Neural progenitor cell (in vitro differentiated cells): Measurements from ENCODE around the gene TLK1. TPM values are rescaled to one million over a fixed set of nuclear protein-coding genes. Genes with fewer than 3 reads are reported as not detected.

Experiments
- DNase-seq: peaks from one replicate; pipeline ENCODE4 v3.0.0-alpha.2; 2016; ENCODE audit warnings: low spot score
- H2AFZ ChIP-seq: fragments of 200-600 bp; sonication (generic); replicated peaks from 2 replicates; pipeline ENCODE4 v1.6.1; 2016; ENCODE audit warnings: antibody characterized with exemption
- H3F3A ChIP-seq: fragments of 200-600 bp; sonication (generic); 2 replicates; pipeline ENCODE4 v1.6.1; 2016; ENCODE audit warnings: antibody characterized with exemption, low read depth
- H3K27ac ChIP-seq: fragments of 200-600 bp; sonication (generic); 2 replicates; pipeline ENCODE4 v1.5.1; 2016; ENCODE audit warnings: mild to moderate bottlenecking
- H3K27me3 ChIP-seq: fragments of 200-600 bp; sonication (generic); 2 replicates; pipeline ENCODE4 v1.6.1; 2016; ENCODE audit warnings: mild to moderate bottlenecking, moderate library complexity
- H3K36me3 ChIP-seq: fragments of 200-600 bp; sonication (generic); 2 replicates; pipeline ENCODE4 v1.5.1; 2016
- H3K4me1 ChIP-seq: fragments of 200-600 bp; sonication (generic); 2 replicates; pipeline ENCODE4 v1.6.1; 2016; ENCODE audit warnings: mixed run types
- H3K4me2 ChIP-seq: fragments of 200-600 bp; sonication (generic); 2 replicates; pipeline ENCODE4 v1.6.1; 2016
- H3K4me3 ChIP-seq: fragments of 200-600 bp; sonication (generic); 2 replicates; pipeline ENCODE4 v1.5.1; 2016
- H3K79me2 ChIP-seq: fragments of 200-600 bp; sonication (generic); 2 replicates; pipeline ENCODE4 v1.6.1; 2016; ENCODE audit warnings: low read depth
- H3K9ac ChIP-seq: fragments of 200-600 bp; sonication (generic); 2 replicates; pipeline ENCODE4 v1.6.1; 2016
- H3K9me3 ChIP-seq: fragments of 200-600 bp; sonication (generic); 2 replicates; pipeline ENCODE4 v1.5.1; 2016; ENCODE audit warnings: low read depth
- H4K20me1 ChIP-seq: fragments of 200-600 bp; sonication (generic); 2 replicates; pipeline ENCODE4 v1.6.1; 2016; ENCODE audit warnings: low read depth
- H3K27ac Mint-ChIP-seq: 3 replicates; pipeline ENCODE4 v1.8.0; 2021; ENCODE audit warnings: mixed read lengths
- H3K27me3 Mint-ChIP-seq: 2 replicates; pipeline ENCODE4 v1.8.0; 2022; ENCODE audit warnings: low read depth, mild to moderate bottlenecking, inconsistent platforms, moderate library complexity, mixed read lengths; ENCODE audit not compliant: insufficient read depth
- H3K36me3 Mint-ChIP-seq: 3 replicates; pipeline ENCODE4 v1.8.0; 2021; ENCODE audit warnings: mixed read lengths
- H3K4me1 Mint-ChIP-seq: 3 replicates; pipeline ENCODE4 v1.8.0; 2021; ENCODE audit warnings: mixed read lengths
- H3K4me3 Mint-ChIP-seq: 3 replicates; pipeline ENCODE4 v1.8.0; 2021; ENCODE audit warnings: mild to moderate bottlenecking, moderate library complexity, mixed read lengths
- H3K9me3 Mint-ChIP-seq: 3 replicates; pipeline ENCODE4 v1.8.0; 2020; ENCODE audit warnings: mixed read lengths
- CTCF ChIP-seq: fragments of 200-600 bp; sonication (generic); IDR thresholded peaks from 2 replicates; pipeline ENCODE4 v1.5.1; 2017; ENCODE audit warnings: antibody characterized with exemption, mild to moderate bottlenecking
- EZH2 ChIP-seq: fragments of 200-600 bp; sonication (generic); IDR thresholded peaks from 2 replicates; pipeline ENCODE4 v1.6.1; 2017; ENCODE audit warnings: antibody characterized with exemption, mild to moderate bottlenecking, moderate library complexity
- EZH2phosphoT487 ChIP-seq: fragments of 200-600 bp; sonication (generic); IDR thresholded peaks from 2 replicates; pipeline ENCODE4 v1.6.1; 2017; ENCODE audit warnings: antibody characterized with exemption
- total RNA-seq: library from RNA; depleted of rRNA; stranded (reverse); fragments of >200 nt; gene quantifications from 2 replicates; pipeline ENCODE4 v1.2.3, GENCODE V29; 2015; ENCODE audit warnings: low replicate concordance

Gene TLK1
- total RNA-seq, 1 donor from 2014 or later: 31.1 TPM

- Histone ChIP-seq H3K4me3 (peak overlapping the region; percentile 54), H3K4me2 (peak overlapping the region; percentile 88), H3K9me3 (no peaks in the 10 kb centered on the region), H3K79me2 (no peaks in the 10 kb centered on the region), H2AFZ (peak overlapping the region; percentile 76), H3K9ac (peak overlapping the region; percentile 28), H3K27ac (no peak overlapping the region), H4K20me1 (no peaks in the 10 kb centered on the region), H3K36me3 (no peaks in the 10 kb centered on the region), H3K27me3 (peaks cover 14% of the 10 kb centered on the region), H3K4me1 (peaks cover 7% of the 10 kb centered on the region), H3F3A (peaks cover 25% of the 10 kb centered on the region)
- TF ChIP-seq CTCF (no peak), EZH2phosphoT487 (no peak), EZH2 (no peak)
- Mint-ChIP-seq H3K36me3 (peaks cover under 1% of the 10 kb centered on the region), H3K9me3 (no peaks in the 10 kb centered on the region), H3K4me1 (peaks cover 14% of the 10 kb centered on the region), H3K27me3 (peaks cover 2% of the 10 kb centered on the region), H3K4me3 (peak overlapping the region; percentile 74), H3K27ac (peak overlapping the region; percentile 85)
- no peak for DNase-seq
Measured at GRCh38 chr2:170973225-170973491, 187.5 kb downstream of the TLK1 start.

GRCh38 chr2:170972296-170973224 lies 188.1 kb downstream of the TLK1 start:
- Histone ChIP-seq H4K20me1 (no peaks in the 10 kb centered on the region), H3K4me3 (peak overlapping the region; percentile 54), H3K9me3 (no peaks in the 10 kb centered on the region), H3K36me3 (no peaks in the 10 kb centered on the region), H3K27ac (no peak overlapping the region), H3K27me3 (peaks cover 14% of the 10 kb centered on the region), H3K9ac (no peak overlapping the region), H3K4me2 (peak overlapping the region; percentile 88), H3K79me2 (no peaks in the 10 kb centered on the region), H3K4me1 (peaks cover 7% of the 10 kb centered on the region), H2AFZ (peak overlapping the region; percentile 76), H3F3A (peaks cover 25% of the 10 kb centered on the region)
- DNase-seq: peak; percentile 11
- Mint-ChIP-seq H3K4me1 (peaks cover 14% of the 10 kb centered on the region), H3K9me3 (no peaks in the 10 kb centered on the region), H3K27ac (peak overlapping the region; percentile 85), H3K4me3 (peak overlapping the region; percentile 74), H3K36me3 (peaks cover 4% of the 10 kb centered on the region), H3K27me3 (peaks cover 2% of the 10 kb centered on the region)
- TF ChIP-seq EZH2 (no peak), EZH2phosphoT487 (no peak)

GRCh38 chr2:170971071-170971470 lies 189.6 kb downstream of the TLK1 start:
- Histone ChIP-seq H3K9me3 (no peaks in the 10 kb centered on the region), H2AFZ (no peak overlapping the region), H3K4me2 (no peak overlapping the region), H4K20me1 (no peaks in the 10 kb centered on the region), H3F3A (peaks cover 25% of the 10 kb centered on the region), H3K27ac (no peak overlapping the region), H3K36me3 (no peaks in the 10 kb centered on the region), H3K4me3 (no peak overlapping the region), H3K79me2 (no peaks in the 10 kb centered on the region), H3K27me3 (peaks cover 14% of the 10 kb centered on the region), H3K9ac (no peak overlapping the region), H3K4me1 (peaks cover 7% of the 10 kb centered on the region)
- Mint-ChIP-seq H3K27ac (no peak overlapping the region), H3K9me3 (no peaks in the 10 kb centered on the region), H3K4me3 (no peak overlapping the region), H3K4me1 (peaks cover 14% of the 10 kb centered on the region), H3K36me3 (peaks cover 15% of the 10 kb centered on the region), H3K27me3 (no peaks in the 10 kb centered on the region)
- TF ChIP-seq EZH2 (no peak), EZH2phosphoT487 (no peak), CTCF (no peak)
- DNase-seq: no peak

- H3K4me1 Mint-ChIP-seq: peaks cover 14% of the 10 kb centered on the region
- DNase-seq: no peak
- H3K9me3 Mint-ChIP-seq: no peaks in the 10 kb centered on the region
- Histone ChIP-seq H3K27ac (no peak overlapping the region), H2AFZ (no peak overlapping the region), H3K4me1 (peaks cover 7% of the 10 kb centered on the region), H3K79me2 (no peaks in the 10 kb centered on the region), H3K4me3 (no peak overlapping the region), H3K9ac (no peak overlapping the region), H4K20me1 (no peaks in the 10 kb centered on the region), H3K4me2 (no peak overlapping the region), H3K27me3 (peaks cover 14% of the 10 kb centered on the region), H3K9me3 (no peaks in the 10 kb centered on the region), H3F3A (peaks cover 23% of the 10 kb centered on the region), H3K36me3 (no peaks in the 10 kb centered on the region)
- no peak for TF ChIP-seq EZH2phosphoT487
- no peak for TF ChIP-seq EZH2
- no peak for TF ChIP-seq CTCF
- no peak overlapping the region for H3K27ac Mint-ChIP-seq
- H3K4me3 Mint-ChIP-seq: no peak overlapping the region
- no peaks in the 10 kb centered on the region for H3K27me3 Mint-ChIP-seq
- H3K36me3 Mint-ChIP-seq: peaks cover 21% of the 10 kb centered on the region
Measured at GRCh38 chr2:170969872-170970496, 190.7 kb downstream of the TLK1 start.
